ENCODE measurements around the gene GPR153.
"Not testable (repeated sequence)": the region's sequence is repeated elsewhere in the genome, so short reads cannot be mapped to it uniquely, and the experiment has no call there.

Gene GPR153

DNA sequence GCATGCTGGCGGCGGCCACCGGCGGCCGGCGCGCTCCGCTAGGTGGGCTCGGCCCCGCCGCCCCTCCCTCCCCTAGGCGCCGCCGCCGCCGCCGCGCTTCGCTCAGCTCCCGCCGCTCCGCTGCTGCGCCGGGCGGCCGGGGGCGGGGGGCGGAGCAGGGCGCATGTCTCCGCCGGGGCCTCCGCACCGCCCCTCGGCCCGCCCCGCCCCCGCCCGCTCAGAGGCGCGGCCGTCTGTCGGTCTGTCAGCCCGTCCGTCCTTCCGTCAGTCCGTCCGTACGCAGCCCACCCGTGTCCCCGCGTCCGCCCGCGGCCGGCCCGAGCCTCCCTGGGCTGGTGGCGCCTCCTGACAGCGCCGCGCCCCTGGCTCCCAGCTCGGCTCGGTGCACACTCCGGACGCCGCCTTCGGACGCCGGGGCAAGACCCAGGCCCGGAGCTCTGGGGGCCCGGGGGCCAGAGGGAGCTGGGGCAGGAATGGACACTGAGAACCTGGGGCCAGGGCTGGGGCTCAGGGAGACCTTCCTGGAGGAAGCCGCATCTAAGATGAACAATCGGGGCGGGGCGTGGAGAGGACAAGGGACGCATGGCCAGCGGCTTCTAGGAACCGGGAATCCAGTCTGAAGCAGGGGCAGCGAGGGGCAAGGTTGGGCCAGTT lies at the start of gene GPR153:
Gene GPR153 (minus strand): TSS at position 138 of the 654 bp plus-strand sequence. CDS start 6,193 bp downstream, outside the sequence.
- DNase-seq (ENCODE audit: low read depth, low spot score): no peak

DNA sequence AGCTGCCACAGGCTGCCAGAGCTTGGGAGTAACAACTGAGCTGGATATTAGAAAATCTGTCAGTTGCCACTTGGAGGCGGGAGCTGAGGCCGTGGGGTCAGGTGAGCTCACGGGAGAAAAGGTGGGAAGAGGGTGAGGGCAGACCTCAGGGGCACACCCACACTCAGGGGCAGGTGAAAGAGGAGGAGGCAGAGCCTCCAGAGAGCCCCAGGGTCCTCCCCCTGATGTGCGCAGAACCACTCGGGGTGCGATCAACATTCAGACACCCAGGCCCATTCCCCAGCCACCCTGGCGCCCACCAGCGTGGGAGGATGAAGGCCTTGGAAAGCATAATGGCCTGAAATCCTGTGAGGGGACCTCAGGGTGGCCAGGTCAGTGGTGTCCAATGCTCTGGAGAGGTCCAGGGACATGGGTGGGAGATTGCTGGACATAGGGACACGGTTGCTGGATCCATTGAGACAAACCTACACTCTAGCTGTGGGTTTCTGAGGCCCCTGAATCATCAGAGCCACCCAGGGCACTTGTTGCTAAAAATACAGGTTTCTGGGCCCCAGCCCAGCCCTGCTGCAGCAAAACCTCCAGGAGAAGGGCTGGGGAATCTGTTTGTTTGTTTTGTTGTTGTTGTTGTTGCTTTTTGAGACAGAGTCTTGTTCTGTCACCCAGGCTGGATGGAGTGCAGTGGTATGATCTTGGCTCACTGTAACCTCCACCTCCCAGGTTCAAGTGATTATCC lies 49.4 kb upstream of the GPR153 start:
- DNase-seq (ENCODE audit: low read depth, low spot score): no peak

DNA sequence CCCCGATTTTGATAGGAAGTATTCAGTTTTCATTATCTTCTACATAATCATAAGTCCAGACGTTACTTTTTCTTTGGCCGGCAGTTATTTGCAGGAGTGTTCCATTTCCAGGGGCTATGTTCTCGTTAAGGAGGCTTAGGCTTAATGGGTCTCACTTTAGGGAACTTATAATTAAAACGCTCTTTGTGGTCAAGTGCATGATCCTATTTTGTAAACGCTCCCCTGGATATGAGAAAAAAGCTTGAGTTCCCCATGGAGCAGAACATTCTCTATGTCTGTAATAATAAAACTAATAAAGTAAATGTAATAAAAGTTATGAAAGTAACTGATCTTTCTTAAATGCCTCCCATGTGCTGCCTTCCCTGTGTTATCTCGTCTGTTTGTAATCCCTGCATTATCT lies 48.7 kb upstream of the GPR153 start:
- DNase-seq (ENCODE audit: low read depth, low spot score): no peak

DNA sequence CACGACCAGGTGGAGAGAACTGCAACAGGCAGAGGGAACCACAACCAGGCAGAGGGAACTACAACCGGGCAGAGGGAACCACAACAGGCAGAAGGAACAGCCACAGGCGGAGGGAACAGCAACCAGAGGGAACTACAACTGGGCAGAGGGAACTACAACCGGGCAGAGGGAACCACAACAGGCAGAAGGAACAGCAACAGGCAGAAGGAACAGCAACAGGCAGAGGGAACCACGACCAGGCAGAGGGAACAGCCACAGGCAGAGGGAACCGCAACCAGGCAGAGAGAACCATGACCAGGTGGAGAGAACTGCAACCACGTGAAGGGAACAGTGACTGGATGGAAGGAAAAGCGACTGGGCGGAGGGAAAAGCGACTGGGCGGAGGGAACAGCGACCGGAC lies 47.6 kb upstream of the GPR153 start:
- no peak for DNase-seq (ENCODE audit: low read depth, low spot score)

DNA sequence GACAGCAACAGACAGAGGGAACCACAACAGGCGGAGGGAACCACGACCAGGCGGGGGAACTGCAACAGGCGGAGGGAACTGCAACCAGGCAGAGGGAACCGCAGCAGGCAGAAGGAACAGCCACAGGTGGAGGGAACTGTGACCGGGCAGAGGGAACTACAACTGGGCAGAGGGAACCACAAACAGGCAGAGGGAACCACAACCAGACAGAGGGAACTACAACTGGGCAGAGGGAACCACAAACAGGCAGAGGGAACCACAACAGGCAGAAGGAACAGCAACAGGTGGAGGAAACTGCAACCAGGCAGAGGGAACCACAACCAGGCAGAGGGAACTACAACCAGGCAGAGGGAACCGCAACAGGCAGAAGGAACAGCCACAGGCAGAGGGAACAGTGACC lies 46.8 kb upstream of the GPR153 start:
- not testable (repeated sequence) for DNase-seq (ENCODE audit: low read depth, low spot score)

DNA sequence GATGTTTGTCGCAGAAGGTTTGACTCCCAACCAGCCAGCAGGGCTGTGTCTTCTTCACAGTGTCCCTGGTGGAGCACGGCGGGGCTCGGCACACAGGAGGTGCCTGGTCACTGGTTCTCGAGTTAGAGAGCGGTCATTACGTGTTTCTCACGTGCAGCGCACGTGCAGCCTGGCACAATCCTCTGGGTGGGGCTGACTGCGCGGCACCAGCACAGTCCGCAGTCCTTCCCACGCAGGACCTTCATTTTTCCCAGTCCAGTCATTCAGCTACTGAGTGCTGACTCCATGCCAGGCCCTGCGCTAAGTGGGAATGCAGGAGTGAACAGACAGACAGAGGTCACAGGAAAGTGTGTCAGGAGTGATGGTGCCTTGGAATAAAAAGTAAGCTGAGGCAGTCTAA lies 46.2 kb upstream of the GPR153 start:
- DNase-seq (ENCODE audit: low read depth, low spot score): no peak

DNA sequence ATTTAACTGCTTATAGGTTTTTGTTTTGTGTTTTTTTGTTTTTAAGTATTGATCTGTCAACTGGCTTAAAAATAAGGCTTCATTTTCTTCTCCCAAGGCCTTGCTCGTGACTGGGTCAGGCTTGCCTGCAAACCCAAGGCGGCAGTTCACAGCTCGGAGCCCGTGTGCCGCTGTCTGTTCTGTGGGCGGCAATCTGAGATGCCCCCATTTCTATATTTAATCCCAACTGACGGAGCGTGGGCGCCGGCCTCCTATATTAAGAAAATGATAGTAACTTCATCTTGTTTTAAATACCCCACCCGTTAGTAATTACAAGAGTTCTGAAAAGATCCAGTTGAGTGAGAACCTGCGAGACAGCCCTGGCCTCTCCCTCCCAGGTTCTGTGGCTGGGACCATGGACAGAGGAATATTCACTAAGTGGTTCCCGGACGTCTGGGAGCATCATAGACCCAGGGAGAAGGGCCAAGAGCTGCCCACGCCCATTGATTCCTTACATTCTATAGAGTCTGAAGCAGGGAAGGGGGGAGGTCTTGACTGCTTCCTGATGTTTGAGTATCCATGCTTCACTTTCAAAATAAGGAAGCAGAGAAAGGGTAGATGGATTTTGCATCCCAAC lies 42.6 kb upstream of the GPR153 start:
- no peak for DNase-seq (ENCODE audit: low read depth, low spot score)

DNA sequence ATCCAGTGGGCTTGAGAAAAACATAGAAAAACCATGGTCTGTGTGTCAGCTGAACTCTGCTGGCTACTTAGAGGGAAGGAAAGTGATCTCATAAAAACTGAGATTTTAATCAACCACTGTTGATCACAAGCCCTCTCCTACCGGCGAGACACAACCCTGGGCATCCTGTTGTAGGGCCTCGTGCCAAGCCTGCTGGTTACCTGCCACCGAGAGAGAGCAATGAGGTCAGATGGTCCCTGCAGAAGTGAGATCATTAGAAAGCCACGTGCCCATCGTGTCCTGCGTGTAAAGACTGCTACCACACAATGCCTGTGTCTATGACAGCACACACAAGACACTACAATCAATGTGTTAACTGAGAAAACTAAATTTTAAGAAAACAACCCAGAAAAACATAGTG lies 41.7 kb upstream of the GPR153 start:
- DNase-seq (ENCODE audit: low read depth, low spot score): no peak

DNA sequence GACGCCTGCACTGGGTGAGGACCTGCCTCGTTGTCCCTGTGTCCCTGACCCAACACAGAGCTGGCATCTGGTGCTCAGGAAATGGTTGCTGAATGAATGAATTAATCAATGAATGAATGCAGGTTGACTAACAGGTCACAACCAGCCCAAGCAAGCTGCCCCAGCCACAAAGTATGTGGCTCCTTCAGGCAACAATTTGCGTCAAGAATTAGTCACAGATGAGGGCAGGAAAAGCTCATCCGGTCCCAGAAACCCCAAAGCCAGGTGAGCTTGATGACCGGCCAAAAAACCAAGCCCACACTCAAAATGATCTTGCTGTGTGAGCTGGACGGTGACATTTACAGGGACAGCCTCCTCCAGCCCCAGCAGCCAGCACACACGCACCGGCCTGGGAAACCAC lies 40.6 kb upstream of the GPR153 start:
- no peak for DNase-seq (ENCODE audit: low read depth, low spot score)

DNA sequence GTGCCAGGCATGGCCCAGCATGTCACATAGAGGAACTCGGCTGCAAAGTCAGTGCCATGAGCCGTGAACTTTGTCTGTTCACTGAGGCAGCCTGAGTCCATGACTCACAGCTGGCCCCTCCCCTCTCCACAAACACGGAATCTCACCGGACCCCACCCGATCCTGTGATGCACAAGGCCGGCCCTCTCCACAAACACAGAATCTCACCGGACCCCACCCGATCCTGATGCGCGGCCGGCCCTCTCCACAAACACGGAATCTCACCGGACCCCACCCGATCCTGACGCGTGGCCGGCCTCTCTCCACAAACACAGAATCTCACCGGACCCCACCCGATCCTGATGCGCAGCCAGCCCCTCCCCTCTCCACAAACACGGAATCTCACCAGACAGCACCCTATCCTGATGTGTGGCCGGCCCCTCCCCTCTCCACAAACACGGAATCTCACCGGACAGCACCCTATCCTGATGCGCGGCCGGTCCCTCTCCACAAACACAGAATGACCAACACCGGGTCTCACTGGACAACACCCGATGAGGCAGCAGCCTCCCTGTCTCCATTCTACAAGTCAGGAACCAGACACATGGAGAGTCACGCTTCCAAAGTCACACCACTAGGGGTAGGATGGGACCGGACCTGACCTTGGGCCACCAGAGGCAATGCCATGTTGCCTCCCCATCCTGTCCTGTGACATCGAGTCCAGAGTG lies 39.6 kb upstream of the GPR153 start:
- DNase-seq (ENCODE audit: low read depth, low spot score): no peak

DNA sequence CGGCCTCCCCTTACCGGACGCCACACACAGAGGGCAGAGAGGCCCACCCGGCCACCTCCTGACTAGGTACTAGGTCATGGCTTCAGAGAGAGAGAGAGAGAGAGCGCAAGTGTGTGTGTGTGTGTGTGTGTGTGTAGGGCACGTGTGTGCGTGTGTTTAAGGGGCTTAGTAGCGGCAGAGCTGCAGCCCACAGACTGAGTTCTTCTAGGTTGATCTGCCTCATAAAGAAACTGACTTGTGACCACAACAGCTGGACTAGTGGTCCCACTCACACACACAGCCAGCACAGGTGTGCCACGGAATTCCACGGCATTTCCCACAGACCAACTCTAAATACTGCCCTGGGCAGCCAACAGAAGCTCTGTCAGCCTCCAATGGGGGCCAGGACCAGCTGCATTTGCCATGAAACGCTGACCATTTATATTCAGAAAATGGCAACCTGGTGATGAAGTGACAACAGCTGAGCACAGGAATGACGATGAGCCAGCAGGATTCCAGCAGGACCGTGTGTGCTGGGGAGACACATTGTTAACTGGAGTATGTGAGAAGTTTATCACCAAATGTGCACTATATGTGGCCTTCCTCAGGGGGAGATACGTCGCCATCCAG lies 38.8 kb upstream of the GPR153 start:
- no peak for DNase-seq (ENCODE audit: low read depth, low spot score)

DNA sequence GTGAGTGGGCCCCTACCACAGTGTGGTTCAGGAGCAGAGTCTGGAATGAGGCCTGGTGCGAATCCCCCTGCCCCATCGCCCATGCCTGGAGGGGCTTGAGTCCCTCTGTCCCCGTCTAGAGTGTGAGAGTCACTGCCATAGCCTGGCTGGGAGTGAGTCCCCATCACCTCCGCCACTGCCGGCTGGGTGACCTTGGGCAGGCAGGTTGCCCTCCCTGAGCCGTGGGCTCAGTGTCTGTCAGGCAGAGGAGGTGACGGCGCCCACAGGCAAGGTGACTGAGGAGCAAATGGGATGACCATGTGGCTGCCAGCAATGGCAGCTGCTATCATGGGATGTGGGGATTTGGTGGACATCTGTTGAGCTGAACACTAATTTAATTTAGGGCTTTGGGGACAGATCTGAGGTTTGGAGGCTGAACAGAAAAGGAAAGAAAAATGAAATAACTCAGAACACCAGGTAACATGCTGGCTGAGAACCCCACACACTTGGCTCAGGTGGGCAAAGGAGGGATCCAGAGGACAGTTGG lies 38.1 kb upstream of the GPR153 start:
- no peak for DNase-seq (ENCODE audit: low read depth, low spot score)

DNA sequence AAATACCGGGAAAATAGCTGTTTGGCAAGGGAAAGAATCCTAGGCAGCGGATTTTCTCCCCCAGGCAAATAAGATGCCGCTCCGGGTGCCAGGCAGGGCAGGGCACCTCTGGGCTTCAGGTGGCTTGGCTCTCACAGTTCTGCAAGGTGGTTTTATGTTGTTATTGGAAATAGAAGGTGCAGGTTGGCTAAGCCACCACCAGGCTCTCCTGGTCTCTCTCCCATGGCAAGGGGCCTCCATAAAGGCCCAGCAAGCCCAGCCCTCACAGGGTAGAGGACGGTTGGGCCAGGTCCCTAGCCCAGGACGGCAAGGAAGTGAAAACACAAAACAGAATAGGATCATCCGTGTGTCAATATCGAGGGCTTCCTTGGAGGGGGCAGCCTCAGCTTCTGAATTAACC lies 37.6 kb upstream of the GPR153 start:
- DNase-seq (ENCODE audit: low read depth, low spot score): no peak

DNA sequence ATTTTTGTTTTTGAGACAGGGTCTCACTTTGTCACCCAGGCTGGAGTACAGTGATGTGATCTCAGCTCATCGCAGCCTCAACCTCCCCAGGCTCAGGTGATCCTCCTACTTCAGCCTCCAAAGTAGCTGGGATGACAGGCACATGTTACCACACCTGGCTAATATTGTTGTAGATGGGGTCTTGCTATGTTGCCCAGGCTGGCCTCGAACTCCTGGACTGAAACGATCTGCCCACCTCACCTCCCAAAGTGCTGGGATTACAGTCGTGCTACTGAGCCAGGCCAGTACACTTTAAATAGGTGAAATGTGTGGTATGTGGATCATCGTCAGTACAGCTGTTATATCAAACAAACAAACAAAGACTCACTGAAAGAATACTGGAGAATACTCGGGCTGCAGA lies 35.0 kb upstream of the GPR153 start:
- DNase-seq (ENCODE audit: low read depth, low spot score): no peak

DNA sequence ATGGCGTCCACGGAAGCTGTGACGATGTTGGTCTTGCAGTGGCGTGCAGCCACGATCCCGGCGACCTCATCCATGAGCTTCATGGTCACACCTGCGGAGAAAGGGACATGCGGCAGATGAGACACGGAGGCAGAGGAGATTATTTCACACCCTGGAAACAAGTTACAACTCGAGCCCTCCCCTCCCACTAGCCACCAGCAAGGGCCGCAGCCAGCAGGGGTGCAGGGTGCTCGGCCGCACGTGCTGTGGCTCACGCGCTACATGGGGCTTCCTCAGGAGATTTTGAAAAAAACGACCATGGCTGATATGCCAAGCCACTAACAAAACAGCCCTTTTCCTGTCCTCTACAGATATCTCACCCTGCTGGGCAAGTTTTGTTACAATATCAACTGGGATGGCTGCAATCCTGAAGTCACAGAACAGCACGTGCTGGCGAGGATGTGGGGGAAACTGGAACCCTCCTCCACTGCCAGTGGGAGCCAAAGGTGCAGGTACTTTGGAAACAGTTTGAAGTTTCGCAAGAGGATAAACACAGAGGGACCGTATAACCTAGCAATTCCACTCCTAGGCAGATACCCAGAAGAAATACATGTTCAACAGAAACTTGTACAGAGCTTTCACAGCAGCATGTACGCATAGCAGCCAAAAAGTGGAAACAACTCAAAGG lies 34.1 kb upstream of the GPR153 start:
- DNase-seq (ENCODE audit: low read depth, low spot score): no peak

DNA sequence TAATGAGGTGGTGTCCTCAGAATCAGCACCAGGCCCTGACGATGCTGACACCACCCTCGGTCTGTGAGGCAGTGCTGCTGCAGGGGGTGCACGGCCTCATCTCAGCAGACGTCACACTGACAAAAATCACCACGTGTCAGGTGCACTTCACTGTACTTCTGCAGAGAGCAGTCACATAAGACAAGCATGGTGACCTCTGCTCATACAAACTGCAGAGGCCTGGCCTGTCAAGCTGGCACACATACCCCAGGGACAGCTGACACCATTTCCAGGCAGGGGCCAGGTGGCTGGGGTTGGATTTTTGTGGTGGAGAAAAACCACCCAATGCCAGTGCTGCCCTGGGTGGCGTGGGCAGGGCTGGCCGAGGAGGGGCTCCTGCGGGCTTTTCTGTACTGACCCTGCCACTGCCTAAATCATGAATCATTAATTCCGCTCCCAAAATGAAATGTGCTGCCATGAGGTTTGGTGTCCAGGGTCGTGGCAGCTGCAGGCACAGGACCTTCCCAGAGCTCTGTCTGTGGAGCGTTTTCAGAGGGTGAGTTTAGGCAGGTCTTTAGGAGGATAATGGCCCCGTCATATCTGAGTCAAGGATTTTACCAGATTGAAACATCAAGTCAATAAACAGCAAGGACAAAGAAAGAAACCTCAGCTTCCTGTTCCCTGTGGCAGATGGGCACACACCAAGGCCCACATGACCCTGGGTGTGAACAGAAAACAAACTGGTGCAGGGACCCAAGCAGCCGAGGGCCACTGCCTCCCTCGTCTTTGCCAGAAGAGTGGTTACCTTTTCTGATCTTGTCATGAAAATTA lies 33.4 kb upstream of the GPR153 start:
- DNase-seq (ENCODE audit: low read depth, low spot score): no peak

DNA sequence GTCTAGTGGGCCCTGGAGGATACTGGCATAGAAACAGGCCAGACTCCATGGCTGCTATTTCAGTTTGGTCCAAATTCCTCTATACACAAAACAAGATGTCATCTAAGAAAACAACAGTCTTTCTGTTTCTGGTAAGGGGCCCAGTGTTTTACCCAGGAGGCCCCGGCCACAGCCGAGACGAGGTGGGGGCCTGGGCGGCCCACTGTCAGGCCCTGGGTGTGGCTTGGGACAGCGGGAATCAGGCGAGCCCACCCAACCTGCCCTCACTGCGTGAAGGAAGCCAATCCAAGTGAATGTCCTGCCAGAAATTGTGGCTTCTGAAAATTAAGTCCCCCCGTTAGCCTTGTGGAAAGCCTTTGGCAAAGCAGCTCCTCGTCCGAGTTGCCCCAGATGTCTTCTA lies 31.2 kb upstream of the GPR153 start:
- no peak for DNase-seq (ENCODE audit: low read depth, low spot score)

DNA sequence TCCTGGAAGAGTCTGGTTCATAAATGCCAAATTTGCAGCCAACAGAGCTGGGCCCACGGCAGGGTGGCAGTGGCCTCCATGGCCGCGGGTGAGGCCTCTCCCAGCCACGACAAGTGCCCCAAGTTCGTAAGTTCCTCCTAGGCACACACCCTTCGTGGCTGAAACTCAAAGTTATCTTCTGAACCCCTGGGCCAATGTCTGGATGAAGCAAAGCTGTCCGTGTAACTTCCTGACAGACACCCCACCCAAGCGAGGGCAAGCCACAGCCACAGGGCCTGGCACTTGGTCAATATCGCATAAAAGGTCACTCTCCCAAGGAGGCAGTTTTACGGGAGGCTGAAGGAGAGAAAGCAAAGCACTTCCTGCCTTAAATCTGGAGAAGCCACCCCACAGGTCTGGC lies 27.8 kb upstream of the GPR153 start:
- DNase-seq (ENCODE audit: low read depth, low spot score): no peak

DNA sequence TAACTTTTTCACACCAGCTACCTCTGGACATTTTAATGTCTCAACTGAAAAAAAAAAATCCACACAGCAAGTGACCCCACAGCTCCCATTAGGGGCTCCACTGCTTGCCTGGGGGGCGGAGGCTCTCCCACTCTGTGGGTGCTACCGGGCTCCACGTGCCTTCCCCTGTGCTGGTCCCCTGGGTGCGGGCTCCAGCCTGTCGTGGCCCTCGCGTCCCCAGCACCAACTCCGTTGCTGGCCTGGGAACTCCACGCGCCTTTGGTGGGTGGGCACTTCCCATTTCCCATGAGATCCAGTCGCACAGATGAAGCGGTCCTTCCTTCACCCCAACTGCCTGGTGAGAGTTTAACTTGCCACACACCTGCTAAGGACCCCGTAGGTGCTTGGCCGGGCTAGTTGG lies 27.1 kb upstream of the GPR153 start:
- no peak for DNase-seq (ENCODE audit: low read depth, low spot score)

DNA sequence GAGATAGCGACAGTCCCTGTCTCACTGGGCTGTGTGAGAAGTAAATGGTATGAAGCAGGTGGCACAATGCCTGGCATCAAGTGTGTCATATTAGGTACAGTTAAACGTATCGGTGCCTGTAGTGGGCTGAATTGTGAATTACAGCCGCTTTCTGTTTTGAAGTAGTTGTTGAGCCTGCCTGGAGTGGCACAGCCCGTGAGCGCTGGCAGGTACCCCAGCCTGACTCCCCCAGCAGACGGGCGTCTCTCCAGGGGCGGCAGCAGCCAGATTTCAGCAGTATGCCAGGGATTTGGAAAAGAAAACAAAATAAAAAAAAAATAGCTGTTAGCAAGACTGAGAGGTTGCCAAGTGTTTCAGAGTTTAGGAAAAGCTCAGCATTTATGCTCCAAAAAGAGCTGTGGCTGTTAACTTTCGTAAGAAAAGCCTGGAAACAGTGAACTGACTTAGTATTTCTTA lies 26.6 kb upstream of the GPR153 start:
- DNase-seq (ENCODE audit: low read depth, low spot score): no peak
